GM12801 (cell line): ENCODE results near the gene CFAP299.

Experiments used
- CTCF ChIP-seq: IDR thresholded peaks from one replicate; pipeline ENCODE4 v1.5.1; 2011; ENCODE audit warnings: control low read depth; ENCODE audit not compliant: insufficient read length; ENCODE audit errors: extremely low read depth

CFAP299 gene

GRCh38 chr4:80407246-80407645 lies 71.7 kb downstream of the CFAP299 start:
- TF ChIP-seq CTCF: no peak

GRCh38 chr4:80409809-80410208 lies 74.3 kb downstream of the CFAP299 start:
- no peak for TF ChIP-seq CTCF

GRCh38 chr4:80412322-80412721 lies 76.8 kb downstream of the CFAP299 start:
- TF ChIP-seq CTCF: no peak

- no peak for TF ChIP-seq CTCF
Measured at GRCh38 chr4:80413086-80413485, 77.6 kb downstream of the CFAP299 start.

- no peak for TF ChIP-seq CTCF
Measured at GRCh38 chr4:80417019-80417418, 81.5 kb downstream of the CFAP299 start.

GRCh38 chr4:80419946-80420345 lies 84.4 kb downstream of the CFAP299 start:
- no peak for TF ChIP-seq CTCF

GRCh38 chr4:80420638-80421037 lies 85.1 kb downstream of the CFAP299 start:
- TF ChIP-seq CTCF: no peak

GRCh38 chr4:80422727-80423404 lies 87.3 kb downstream of the CFAP299 start:
- TF ChIP-seq CTCF: no peak
